Activated CD4-positive, alpha-beta T cell treated with anti-CD3 and anti-CD28 coated beads, Interleukin-2, Interleukin-6, amounts not matched to agents 100 ng/mL and 50 ng/mL, durations not matched to agents 16 hours and 8 hours (primary cell): ENCODE data around the gene MEIOSIN.
A peak's percentile ranks its signal among the peaks of the same experiment; 100 is the strongest.
"Not testable (repeated sequence)": the region's sequence is repeated elsewhere in the genome, so short reads cannot be mapped to it uniquely, and the experiment has no call there.

Experiments
- DNase-seq: peaks from one replicate; pipeline ENCODE4 v3.0.0-alpha.2; 2020

The MEIOSIN gene

GRCh38 chr19:45780448-45781213 is 47.4 kb downstream of the MEIOSIN start:
- no peak for DNase-seq

DNA sequence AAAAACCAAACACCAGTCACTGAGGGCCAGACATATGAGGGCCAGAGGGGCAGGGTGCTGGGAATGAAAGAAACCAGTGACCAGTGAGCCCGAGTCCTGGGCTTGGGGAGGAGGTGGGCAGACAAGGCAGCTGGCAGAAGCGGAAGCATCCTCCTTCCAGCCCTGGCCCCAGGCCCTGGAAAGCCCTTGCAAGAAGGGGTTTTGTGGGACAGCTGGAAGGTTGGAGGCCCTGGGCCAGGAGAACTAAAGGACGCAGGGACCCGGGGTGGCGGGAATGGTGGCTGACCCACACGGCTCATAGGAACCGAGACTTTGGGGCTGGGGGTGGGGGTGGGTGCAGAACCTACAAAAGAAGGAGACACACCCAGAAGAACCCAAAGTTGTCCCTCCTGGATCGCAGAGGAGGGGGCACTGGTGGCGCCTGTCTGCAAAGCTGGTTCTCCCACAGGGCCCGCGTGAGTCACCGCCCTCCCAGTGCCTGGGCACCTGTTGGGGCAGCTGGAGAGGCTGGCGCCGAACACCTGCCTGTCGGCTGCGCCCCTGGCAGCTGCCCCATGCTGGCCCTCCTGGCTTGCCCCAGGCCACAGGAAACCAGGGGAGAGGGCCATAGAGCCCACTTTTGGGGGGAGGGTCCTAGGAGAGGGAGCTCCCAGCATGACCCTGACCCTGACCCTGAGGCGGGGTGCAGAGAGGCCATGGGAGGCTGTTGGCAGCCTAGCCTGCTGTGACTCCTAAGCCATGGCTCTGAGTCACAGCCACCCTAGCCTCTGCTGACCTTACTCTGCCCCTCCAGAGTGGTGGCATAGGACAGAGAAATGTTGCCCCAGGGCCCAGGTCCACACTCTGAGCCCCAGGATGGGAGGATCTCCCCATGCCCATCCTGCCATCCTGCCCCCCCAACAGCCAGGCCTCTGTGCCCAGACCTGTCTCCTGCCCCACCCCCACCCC is 48.2 kb downstream of the MEIOSIN start:
- no peak for DNase-seq

DNA sequence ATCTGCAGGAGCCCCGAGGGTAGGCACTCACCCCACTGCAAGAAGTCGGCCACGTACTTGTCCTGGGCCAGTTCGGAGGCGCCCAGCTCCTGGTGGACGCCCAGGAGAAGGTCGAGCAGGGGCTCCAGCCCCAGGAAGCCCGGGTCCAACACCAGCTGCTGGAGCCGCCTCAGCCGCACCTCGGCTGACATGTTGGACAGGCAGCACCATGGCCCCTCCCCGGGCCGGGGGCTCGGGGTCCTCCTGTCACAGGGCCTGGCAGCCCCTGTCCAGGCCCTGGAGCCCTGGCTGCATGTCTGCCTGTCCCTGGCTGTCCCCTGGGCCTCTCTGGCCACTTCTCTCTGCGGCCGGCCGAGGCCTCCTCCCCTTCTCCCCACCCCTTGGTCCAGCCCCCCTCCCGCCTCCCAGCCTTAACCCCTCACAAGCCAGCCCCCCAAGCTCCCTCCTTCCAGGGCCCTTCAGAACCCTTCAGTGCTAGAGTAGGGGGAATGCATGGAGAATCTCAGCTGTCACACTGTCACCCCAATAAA is 49.0 kb downstream of the MEIOSIN start, which contains the start of gene DMPK:
Gene DMPK (minus strand): TSS at position 329 of the 530 bp plus-strand sequence. CDS start 138 bp downstream, at position 191.
- no peak for DNase-seq

- DNase-seq, result no peak
These were observed 49.9 kb downstream of the MEIOSIN start for GRCh38 chr19:45782820-45783785.

DNA sequence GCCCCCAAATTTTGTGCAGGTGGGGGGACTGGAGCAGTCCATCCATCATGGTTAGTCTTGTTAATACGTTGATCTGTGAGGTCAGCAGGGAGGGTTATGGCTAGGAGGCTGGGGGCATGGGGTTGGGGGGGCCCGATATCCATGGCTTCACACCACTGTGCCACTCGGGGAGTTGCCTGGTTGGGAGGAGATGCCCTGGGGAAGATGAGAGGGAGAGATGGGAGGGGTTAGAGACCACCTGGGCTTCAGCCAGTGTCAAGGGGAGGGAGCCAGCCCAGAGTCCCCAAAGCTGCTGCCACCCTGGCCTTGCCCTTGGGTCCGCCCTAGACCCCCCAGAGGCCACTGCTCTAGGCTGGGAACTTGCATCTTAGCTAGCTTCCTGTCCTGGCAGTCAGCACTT is 50.9 kb downstream of the MEIOSIN start:
- DNase-seq, result no peak

GRCh38 chr19:45785097-45785496 is 51.9 kb downstream of the MEIOSIN start:
- DNase-seq, result no peak

GRCh38 chr19:45785781-45786532 is 52.7 kb downstream of the MEIOSIN start:
- no peak for DNase-seq

DNA sequence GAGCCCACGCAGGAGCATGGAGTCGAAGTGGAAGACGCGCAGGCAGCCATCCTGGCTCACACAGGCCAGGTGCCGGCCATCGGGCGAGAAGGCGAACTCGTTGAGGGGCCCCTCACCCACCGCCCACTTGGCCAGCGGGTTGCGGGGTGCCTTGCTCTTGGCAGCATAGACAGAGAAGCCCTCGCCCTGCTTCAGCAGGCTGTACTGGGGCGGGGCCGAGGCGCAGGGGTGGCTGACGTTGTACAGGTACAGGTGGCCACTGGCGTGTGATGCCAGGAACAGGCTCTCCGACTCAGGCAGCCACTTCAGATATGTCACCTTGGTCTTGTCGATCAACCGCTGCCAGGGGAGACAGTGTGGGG is 53.3 kb downstream of the MEIOSIN start:
- no peak for DNase-seq

GRCh38 chr19:45789035-45789786 is 56.0 kb downstream of the MEIOSIN start:
- DNase-seq, result no peak

GRCh38 chr19:45790942-45791341 is 57.7 kb downstream of the MEIOSIN start:
- DNase-seq, result peak; percentile 74

DNA sequence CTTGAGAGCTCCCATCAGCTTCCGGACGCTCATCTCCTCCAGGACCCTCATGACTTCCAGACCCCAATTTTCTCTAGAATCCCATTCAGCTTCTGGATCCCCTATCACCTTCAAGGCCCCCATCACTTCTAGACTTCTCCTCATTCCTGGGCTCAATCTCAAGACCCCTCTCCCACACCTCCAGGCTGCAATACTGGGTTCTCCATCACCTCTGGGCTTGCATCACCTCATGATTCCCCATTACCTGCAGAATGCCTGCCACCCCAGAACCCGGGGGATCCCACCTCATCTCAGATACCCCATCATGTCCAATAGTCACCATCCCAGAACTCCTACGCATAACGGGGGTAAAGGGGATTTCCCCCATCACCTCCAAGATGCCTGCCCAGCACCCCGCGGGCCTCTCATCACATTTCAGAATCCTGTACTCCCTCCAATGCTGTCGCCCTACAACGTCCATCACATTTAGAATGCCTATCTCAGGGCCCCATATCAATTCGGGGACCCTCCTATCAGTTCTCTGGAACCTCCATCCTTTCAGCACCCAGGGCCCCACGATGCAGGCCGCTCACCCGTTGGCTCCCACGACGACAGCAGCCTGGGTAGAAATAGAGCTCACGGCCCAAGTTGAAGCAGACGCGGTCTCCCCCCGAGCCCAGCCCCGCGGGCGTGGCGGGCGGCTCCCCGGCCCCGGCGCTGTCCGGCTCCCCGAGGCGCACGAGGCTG is 58.7 kb downstream of the MEIOSIN start:
- no peak for DNase-seq

DNA sequence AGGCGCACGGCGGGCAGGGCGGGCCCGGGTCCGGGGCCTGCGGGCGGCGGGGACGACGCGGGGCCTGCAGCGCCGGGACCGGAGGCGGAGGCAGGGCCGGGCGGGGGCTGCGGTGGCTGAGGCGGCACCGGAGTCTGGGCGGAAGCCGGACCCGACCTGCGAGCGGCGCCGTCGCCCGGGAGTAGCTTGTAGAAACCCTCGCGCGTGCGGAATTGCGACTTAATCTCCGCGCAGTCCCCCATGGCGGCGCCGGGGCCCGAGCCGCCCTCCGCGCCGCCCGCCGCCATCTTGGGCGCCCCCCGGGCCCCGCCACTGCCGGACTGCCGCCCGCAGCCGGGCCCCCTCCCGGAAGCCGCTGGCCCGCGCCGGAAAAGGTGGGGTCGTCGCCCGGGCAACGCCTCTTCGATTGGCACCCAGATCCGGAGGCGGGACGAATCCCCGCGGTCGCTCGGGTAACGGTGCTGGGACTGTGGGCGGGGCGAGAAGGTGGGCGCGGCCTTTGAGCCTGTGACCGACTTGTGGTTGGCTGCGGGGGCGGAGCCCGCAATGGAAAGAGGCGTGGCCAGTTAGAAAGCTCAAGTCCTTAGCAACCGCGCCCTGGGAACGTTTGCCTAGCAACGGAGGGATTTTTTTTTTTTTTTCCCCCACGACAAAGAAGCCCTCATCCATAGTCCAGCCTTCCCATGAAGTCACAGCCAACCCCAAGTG is 59.4 kb downstream of the MEIOSIN start, which contains the start of gene DMWD:
Gene DMWD (minus strand): TSS at position 376 of the 708 bp plus-strand sequence. CDS start 89 bp downstream, at position 287.
- DNase-seq, result peak; percentile 100

GRCh38 chr19:45793178-45793564 is 59.9 kb downstream of the MEIOSIN start:
- DNase-seq, result no peak

GRCh38 chr19:45793876-45794275 is 60.6 kb downstream of the MEIOSIN start:
- no peak for DNase-seq

GRCh38 chr19:45794627-45795026 is 61.4 kb downstream of the MEIOSIN start:
- DNase-seq, result no peak

GRCh38 chr19:45798995-45799517 is 65.8 kb downstream of the MEIOSIN start:
- DNase-seq, result peak; percentile 64

DNA sequence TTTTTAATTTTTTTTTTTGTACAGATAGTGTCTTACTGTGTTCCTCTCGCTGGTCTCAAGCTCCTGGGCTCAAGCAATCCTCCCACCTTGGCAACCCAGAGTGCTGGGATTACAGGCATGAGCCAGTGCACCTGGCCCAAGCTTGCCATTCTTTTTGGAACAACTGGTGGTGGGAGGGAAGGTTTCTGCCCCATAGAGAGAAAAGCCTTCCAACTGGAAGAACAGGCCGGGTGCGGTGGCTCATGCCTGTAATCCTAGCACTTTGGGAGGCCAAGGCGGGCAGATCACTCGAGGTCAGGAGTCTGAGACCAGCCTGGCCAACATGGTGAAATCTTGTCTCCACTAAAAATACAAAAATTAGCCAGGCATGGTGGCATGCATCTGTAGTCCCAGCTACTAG is 66.3 kb downstream of the MEIOSIN start:
- DNase-seq, result not testable (repeated sequence)

GRCh38 chr19:45800070-45800553 is 66.9 kb downstream of the MEIOSIN start:
- DNase-seq, result no peak
